Loucy (cell line): Measurements from ENCODE around the gene BCAS3.

Experiments
- CTCF ChIP-seq: fragments of 200-600 bp; sonication (generic); conservative IDR thresholded peaks from 2 replicates; pipeline ENCODE4 v1.5.1; 2014; ENCODE audit warnings: mild to moderate bottlenecking, antibody characterized with exemption, low read length
- EZH2phosphoT487 ChIP-seq: fragments of 200-600 bp; IDR thresholded peaks from 2 replicates; pipeline ENCODE4 v1.6.1; 2018; ENCODE audit warnings: antibody characterized with exemption, mild to moderate bottlenecking, moderate library complexity, borderline replicate concordance

DNA sequence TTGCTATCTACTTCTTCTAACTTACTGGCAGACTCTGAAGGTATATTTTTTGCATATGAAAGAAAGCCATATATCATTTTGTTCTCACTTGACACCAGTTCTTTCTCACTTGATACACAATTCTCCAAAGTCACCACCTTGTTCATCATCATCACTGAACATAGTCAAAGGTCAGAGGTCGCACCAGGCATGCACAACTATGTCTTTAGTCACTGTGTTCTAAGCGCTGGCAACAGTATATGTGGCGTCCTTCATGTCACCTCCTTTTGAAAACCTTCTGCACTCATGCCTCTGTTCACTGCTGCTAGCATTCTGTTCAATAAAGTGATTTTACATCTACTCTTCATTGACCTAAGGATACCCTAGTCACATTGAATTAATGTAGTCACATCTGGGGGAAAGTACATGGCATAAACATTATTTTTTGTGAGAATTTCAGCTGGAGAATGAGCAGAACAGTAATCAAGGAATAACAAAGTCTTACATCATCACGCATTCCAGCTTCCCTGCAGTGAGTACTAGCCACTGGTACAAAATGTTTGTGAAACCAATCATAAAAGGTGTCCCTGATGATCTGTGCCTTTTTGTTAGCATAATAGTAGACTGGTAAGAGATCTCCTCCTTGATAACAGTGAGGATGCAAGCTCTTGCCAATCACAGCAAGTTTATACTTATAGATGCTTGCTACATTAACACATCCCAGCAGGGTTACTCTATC is 754.1 kb downstream of the BCAS3 start:
- no peak for TF ChIP-seq EZH2phosphoT487
- no peak for TF ChIP-seq CTCF
